Measurements from ENCODE around the gene NELL1.

DNA sequence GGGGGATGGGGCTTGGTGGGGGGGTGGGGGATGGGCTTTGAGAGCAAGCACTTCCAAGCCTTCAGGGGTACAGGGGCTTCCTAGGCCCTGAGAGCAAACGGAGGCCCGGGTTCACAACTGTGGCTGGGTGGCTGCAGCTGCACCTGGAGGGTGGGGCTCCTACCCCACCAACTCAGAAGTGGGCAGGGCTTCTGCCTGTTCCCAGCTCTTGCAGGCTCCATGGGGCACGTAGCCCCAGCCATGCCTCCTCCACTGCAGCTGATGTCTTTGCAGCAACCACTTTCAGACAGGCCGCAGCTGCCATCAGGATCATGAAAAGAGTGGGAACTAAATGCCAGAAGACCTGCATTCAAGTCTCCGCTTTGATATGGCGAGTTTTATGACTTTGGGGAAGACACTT lies 464.3 kb downstream of the NELL1 start:
- TF ChIP-seq CTCF (IDR thresholded peaks at IDR 0.05) (no peak), POLR2A (IDR thresholded peaks at IDR 0.05) (no peak)
